Measurements from ENCODE around the gene UTS2R.

Gene UTS2R

GRCh38 chr17:82371333-82372248 lies at the start of gene UTS2R:
Gene UTS2R, plus strand, starts transcription at chr17:82371765. Its CDS starts 2,560 bp downstream, at chr17:82374325.
- no peak for DNase-seq

GRCh38 chr17:82321947-82322466 lies 49.6 kb upstream of the UTS2R start:
- DNase-seq = no peak

- no peak for DNase-seq
Observed at GRCh38 chr17:82322526-82323453, 48.8 kb upstream of the UTS2R start.

- DNase-seq = no peak
Observed at GRCh38 chr17:82323514-82324234, 47.9 kb upstream of the UTS2R start.

GRCh38 chr17:82324566-82325285 lies 46.8 kb upstream of the UTS2R start:
- DNase-seq = no peak

- DNase-seq = no peak
Observed at GRCh38 chr17:82325286-82326180, 46.0 kb upstream of the UTS2R start.

- DNase-seq = no peak
Observed at GRCh38 chr17:82327289-82327688, 44.3 kb upstream of the UTS2R start.

- DNase-seq = no peak
Observed at GRCh38 chr17:82327757-82328140, 43.8 kb upstream of the UTS2R start.

- no peak for DNase-seq
Observed at GRCh38 chr17:82328141-82328993, 43.2 kb upstream of the UTS2R start.

GRCh38 chr17:82328994-82329507 lies 42.5 kb upstream of the UTS2R start:
- DNase-seq = no peak

GRCh38 chr17:82329683-82330321 lies 41.8 kb upstream of the UTS2R start:
- no peak for DNase-seq

GRCh38 chr17:82330322-82331239 lies 41.0 kb upstream of the UTS2R start:
- peak; percentile 81 for DNase-seq

- DNase-seq = no peak
Observed at GRCh38 chr17:82331345-82331939, 40.1 kb upstream of the UTS2R start.

- no peak for DNase-seq
Observed at GRCh38 chr17:82332669-82333278, 38.8 kb upstream of the UTS2R start.

- DNase-seq = no peak
Observed at GRCh38 chr17:82333279-82334171, 38.0 kb upstream of the UTS2R start, which contains the start of gene SECTM1. Gene SECTM1, minus strand, starts transcription at chr17:82333766. Its CDS starts 6,526 bp downstream, at chr17:82327240.

- DNase-seq = no peak
Observed at GRCh38 chr17:82334204-82334621, 37.4 kb upstream of the UTS2R start.

Measured in NCI-H1694 treated with DMSO at 0.1 percent for 48 hours (cell line).